ENCODE measurements around the gene MIOS. TPM values are rescaled to one million over a fixed set of nuclear protein-coding genes. Genes with fewer than 3 reads are reported as not detected.

Gene MIOS
- total RNA-seq, 1 experiment from 2014 or later, result 52.8 TPM

DNA sequence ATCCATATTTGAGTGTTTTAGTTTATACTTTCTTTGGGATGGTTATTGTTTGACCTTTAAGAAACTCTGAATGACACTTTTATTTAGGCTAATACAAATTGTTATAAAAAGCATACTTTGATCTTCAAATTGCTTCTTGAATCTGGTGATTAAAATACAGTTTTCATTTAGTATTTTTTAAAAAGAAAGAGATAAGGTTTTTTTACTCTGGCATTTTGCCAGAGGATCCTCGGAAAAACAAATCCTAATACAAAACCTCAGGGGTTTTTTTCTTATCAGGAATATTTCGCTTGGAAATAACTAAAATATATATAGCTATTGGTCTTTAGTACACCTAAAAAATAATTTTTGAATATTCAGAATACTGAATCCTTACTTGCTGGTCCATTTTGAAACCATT lies 17.0 kb downstream of the MIOS start:
- no peak for DNase-seq (ENCODE audit: low spot score)

DNA sequence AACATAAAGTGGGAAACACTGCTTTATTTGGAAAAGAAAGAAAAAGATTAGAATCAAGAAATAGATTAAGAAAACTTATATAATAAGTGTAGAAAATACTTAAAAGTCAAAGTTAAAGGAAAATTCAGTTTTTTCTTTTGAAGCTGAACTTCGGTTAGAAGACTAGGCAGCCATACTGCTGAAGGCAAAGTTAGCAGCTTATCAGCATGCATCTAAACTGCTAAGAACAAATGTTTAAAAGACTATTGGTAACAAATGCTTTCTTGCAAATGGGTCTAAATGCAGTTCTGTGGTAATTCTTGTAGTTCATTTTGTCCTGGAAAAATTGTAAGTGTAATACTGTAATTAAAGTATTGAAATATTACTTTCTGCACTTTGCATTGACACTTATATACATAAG lies 18.0 kb downstream of the MIOS start:
- DNase-seq (ENCODE audit: low spot score), result no peak

DNA sequence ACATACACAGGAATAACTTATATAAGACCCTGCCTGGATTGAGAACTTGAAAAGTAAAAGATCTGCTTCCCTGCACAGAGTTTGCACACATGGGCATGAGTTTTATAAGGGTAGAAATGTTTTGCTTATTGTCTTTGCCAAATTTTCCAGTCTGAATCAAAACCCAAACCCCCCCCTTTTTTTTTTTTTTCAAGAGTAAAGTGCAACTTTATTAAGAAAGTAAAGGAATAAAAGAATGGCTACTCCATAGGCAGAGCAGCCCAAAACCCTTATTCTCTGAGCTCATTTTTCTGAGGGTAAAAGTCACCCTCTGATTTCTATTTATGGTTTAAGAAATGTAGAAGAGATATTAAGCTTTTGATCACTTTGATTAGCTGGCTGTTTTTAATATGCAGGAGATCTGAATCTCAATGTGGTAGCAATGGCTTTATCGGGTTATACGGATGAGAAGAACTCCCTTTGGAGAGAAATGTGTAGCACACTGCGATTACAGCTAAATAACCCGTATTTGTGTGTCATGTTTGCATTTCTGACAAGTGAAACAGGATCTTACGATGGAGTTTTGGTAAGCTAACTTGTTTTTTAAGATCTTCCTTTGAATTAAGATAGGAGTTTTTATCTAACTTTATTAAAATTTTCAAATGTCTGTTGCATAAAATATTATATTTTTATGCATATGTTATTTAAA lies 18.7 kb downstream of the MIOS start:
- DNase-seq (ENCODE audit: low spot score), result no peak

GRCh38 chr7:7595451-7595850 lies 28.8 kb downstream of the MIOS start:
- DNase-seq (ENCODE audit: low spot score), result peak; percentile 57

DNA sequence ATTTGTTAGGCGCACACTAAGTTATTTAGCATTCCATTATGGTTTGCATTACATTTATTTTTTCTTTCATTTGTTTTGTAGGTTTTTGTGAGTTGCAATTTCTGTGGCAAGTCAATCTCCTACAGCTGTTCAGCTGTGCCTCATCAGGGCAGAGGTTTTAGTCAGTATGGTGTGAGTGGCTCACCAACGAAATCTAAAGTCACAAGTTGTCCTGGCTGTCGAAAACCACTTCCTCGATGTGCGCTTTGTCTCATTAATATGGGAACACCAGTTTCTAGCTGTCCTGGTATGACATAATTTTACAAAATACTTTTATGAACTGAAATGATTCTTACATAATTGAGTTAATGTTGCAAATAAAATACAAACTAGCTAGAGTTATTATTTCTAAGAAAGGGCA lies 29.5 kb downstream of the MIOS start:
- DNase-seq (ENCODE audit: low spot score), result no peak

DNA sequence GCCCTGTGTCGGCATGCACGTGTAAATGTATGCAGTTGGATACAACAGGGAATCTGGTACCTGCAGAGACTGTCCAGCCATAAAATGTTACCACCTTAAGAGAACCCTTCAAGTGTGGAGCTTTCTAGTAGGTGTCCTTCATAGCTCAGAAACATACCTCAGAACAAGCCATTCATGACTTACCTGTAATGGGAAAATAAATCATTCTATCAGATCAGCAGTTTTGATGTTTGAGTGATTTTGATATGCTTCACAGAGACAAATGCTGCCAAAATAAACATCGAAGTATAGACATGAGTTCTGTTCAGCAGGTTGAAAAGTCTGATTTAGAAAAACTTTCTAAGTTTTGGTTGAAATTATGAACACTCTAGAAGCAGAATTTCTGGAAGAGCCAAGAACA lies 40.3 kb downstream of the MIOS start:
- DNase-seq (ENCODE audit: low spot score), result no peak

DNA sequence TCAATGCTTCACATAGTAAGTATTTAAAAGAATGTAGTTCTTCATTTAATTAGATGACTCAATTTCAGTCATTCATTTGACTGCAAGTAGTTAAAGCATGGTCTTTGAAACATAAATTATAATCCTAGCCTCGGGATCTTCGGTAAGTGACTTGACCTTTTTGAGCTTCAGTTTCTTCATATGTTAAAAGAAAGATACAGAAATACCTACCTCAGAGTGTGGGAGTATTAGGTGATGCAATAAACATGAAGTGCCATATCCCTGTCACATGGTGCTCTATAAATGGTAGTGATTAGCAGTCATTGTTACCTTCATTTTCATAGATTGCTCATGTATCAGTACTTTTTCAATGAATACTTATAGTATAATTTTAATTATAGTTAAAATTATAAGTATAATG lies 42.6 kb downstream of the MIOS start:
- DNase-seq (ENCODE audit: low spot score), result no peak

- DNase-seq (ENCODE audit: low spot score), result no peak
These were observed 45.8 kb downstream of the MIOS start for GRCh38 chr7:7612519-7612918.

DNA sequence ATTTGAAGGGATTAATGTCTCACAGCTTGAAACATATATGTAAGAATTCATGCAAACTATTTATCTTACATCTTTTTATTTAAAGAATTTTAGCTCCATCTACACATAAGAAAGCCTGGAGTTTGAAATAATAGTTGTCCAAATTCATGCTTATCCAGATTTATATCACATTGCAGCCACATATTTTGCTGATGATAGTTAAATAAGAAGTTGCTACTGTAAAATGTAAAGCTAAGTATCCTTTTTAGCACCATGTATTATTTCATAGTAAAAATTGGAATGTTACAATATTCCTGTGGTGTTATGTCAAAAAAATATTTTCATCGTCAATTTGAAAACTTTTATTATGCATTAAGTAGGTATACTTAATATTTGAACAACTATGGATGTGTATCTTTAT lies 46.5 kb downstream of the MIOS start:
- no peak for DNase-seq (ENCODE audit: low spot score)

GRCh38 chr7:7614018-7614741 lies 47.5 kb downstream of the MIOS start:
- no peak for DNase-seq (ENCODE audit: low spot score)

- DNase-seq (ENCODE audit: low spot score), result no peak
These were observed 50.9 kb downstream of the MIOS start for GRCh38 chr7:7617550-7617949.

GRCh38 chr7:7618410-7618809 lies 51.7 kb downstream of the MIOS start:
- DNase-seq (ENCODE audit: low spot score), result no peak

DNA sequence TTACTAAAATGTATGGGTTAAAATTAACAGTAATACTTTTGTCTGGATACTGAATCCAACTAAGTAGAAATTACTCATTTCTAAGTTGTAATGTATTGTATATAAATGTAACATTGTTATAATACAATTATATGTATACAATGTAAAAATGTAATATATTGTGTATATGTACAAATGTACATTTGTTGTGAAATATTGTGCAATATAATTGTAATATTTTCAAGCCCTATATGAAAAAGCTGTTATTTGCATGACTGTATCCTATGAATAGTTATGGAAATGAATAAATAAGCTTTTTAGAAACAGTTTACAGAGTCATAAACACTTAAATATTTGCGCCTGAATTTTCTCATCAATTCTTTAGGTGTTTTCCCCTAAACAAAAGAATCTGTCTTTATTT lies 53.6 kb downstream of the MIOS start:
- DNase-seq (ENCODE audit: low spot score), result no peak

GRCh38 chr7:7620644-7621210 lies 54.0 kb downstream of the MIOS start:
- DNase-seq (ENCODE audit: low spot score), result no peak

GRCh38 chr7:7628476-7628875 lies 61.8 kb downstream of the MIOS start:
- DNase-seq (ENCODE audit: low spot score), result no peak

GRCh38 chr7:7630626-7631329 lies 64.1 kb downstream of the MIOS start:
- DNase-seq (ENCODE audit: low spot score), result no peak

DNA sequence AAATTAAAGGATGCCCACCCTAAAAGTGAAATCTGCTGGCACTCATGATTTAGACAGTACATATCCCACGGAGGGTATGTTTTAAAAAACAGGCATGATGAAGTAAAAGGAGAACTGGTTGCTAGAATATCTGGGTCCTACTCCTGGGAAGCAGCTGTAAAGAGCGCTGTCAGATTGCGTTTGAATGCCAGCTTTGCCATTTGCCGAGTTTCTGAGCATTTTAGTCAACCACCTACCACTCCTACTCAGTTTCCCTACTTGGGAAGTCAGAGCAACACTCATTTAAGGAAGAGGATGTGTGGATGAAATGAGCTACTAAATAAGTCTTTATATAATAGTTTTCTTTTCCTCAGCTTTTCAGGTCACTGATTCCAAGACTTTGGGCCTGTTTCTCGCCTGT lies 72.7 kb downstream of the MIOS start:
- DNase-seq (ENCODE audit: low spot score), result no peak

- peak; percentile 47 for DNase-seq (ENCODE audit: low spot score)
These were observed 73.2 kb downstream of the MIOS start for GRCh38 chr7:7639847-7640220.

DNA sequence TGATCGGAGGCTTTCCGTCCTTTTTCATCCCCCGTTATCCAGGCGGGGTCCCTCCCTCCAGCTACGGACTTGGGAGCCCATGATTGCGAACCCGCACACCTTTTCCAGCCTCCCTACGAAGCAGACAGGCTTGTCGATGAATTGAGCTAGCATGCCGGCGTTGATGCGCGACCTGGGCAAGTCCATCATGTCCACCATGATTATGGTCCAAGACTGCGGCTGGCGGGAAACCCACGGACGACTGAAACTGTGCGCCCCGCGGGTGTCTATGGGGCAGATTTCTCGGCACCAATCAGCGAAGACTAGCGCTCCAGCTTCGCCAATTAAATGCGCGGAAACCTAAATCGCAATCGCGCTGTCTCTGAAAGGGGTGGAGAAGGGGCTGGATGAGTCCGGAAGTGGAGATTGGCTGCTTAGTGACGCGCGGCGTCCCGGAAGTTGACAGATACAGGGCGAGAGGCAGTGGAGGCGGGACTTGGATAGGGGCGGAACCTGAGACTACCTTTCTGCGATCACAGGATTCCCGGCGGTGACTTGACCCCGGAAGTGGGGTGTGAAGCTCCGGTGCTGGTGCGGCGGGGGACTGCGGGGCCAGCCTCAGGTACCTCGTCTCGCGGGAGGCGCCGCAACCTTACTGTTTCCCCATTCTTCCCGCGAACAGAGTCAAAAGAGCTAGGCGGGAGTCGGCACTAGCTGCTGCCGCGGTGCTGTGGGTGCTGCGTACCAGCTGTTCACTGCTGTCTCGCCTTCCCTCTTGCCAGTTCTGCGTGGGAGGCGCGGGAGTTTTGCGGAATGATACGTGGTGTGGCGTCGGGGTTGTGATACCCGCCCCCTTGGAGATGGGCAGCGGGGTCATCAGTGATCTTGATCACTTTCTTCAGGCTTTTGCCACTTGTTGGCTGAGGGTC lies 73.8 kb downstream of the MIOS start, which contains the start of gene UMAD1:
UMAD1 (plus strand) TSS at position 532 of the 908 bp plus-strand sequence. CDS start 32,620 bp downstream, outside the sequence.
- peak; percentile 100 for DNase-seq (ENCODE audit: low spot score)

DNA sequence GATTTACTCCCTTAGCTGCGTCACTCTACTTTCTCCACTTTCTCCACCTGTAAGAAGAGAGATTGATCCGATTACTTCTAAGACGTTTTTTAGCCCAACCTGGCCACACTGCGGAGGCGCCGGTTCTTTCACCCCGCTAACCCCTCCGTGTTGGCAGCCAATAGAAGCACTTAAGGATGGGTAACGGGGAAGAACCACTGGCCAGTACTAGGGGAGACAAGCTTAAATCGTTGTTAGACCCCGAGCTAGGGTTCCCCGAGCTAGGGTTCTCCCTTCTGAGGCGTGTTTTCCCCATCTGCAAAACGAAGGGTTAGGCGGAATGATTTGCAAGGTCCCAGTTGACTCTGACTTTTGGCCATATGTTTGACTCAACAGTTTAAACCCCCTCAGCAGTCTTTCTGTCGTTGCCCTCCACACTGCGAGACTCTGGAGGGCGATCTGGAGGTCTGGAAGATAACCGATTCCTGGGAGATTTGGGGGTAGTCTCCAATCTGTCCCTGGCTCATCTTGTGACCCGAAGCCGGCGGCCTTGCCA lies 74.5 kb downstream of the MIOS start:
- no peak for DNase-seq (ENCODE audit: low spot score)

GRCh38 chr7:7642081-7642480 lies 75.4 kb downstream of the MIOS start:
- DNase-seq (ENCODE audit: low spot score), result no peak
